Cardiac muscle cell (in vitro differentiated cells and primary cell): ENCODE measurements around the gene PCDH9. TPM values are rescaled to one million over a fixed set of nuclear protein-coding genes. Genes with fewer than 3 reads are reported as not detected.

Experiments
- DNase-seq, 2 donors: peaks; one replicate each; pipeline versions ENCODE4 v3.0.0 to v3.0.0-alpha.2; 2010 to 2017; ENCODE audit warnings: low read depth in 1 of 2, low spot score in 1 of 2
- H3K27ac ChIP-seq: fragments of 200-600 bp; sonication (generic); 2 replicates; pipeline ENCODE4 v1.5.1; 2016
- H3K27me3 ChIP-seq: fragments of 200-600 bp; sonication (generic); 2 replicates; pipeline ENCODE4 v1.6.0; 2016; ENCODE audit warnings: control low read depth
- H3K36me3 ChIP-seq: fragments of 200-600 bp; sonication (generic); 2 replicates; pipeline ENCODE4 v1.5.1; 2016; ENCODE audit warnings: control low read depth
- H3K4me1 ChIP-seq: fragments of 200-600 bp; sonication (generic); 2 replicates; pipeline ENCODE4 v1.8.1; 2017; ENCODE audit warnings: low read depth, mild to moderate bottlenecking, mixed run types
- H3K4me3 ChIP-seq: fragments of 200-600 bp; sonication (generic); 2 replicates; pipeline ENCODE4 v1.5.1; 2016; ENCODE audit warnings: mild to moderate bottlenecking
- H3K9me3 ChIP-seq: fragments of 200-600 bp; sonication (generic); 2 replicates; pipeline ENCODE4 v1.5.1; 2017; ENCODE audit warnings: low read depth, mild to moderate bottlenecking, control low read depth
- CTCF ChIP-seq: IDR thresholded peaks from 2 replicates; pipeline ENCODE4 v1.5.1; 2012; ENCODE audit warnings: low read depth, mild to moderate bottlenecking, low read length
- polyA plus RNA-seq: library from polyadenylated mRNA; unstranded; fragments of >200 nt; fragmentation: Nextera tagmentation; extraction: Ambion mirVana; gene quantifications from 2 replicates; pipeline ENCODE4 v1.2.1, GENCODE V29; 2016
- total RNA-seq: library from RNA; depleted of rRNA; stranded (reverse); fragments of >200 nt; gene quantifications from 2 replicates; pipeline ENCODE4 v1.2.3, GENCODE V29; 2016

Gene PCDH9
- total and polyA plus RNA-seq, 2 experiments from 2014 or later, result 1.6 to 2.3 TPM

DNA sequence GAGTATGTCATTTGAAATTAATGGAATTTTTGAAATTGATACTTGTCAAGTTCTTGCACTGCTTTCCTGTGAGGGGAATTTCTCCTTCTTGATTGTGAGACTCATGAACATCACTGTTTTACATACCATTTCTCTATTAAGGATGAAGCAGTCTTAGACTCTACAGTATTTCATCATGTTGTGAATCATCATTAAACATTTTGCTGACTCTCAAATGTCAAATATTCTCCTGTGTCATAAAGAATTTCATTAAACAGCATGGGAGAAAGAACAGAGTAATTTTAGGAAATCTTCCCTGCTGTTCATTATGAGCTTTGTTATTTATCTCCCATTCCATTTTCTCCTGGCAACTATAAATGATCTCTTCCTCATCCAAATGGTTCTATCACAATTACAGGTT lies 729.0 kb downstream of the PCDH9 start:
- no peak overlapping the region for H3K4me3 ChIP-seq
- H3K27me3 ChIP-seq, result no peaks in the 10 kb centered on the region
- no peaks in the 10 kb centered on the region for H3K9me3 ChIP-seq
- H3K4me1 ChIP-seq, result no peaks in the 10 kb centered on the region
- H3K27ac ChIP-seq, result no peak overlapping the region
- peak in 1 of 2 donors; percentile 60 for DNase-seq
- H3K36me3 ChIP-seq, result no peaks in the 10 kb centered on the region
- no peak for TF ChIP-seq CTCF

- DNase-seq, result peak in 1 of 2 donors; percentile 38
- no peaks in the 10 kb centered on the region for H3K27me3 ChIP-seq
- no peaks in the 10 kb centered on the region for H3K36me3 ChIP-seq
- H3K27ac ChIP-seq, result no peak overlapping the region
- peaks cover 28% of the 10 kb centered on the region for H3K4me1 ChIP-seq
- no peak overlapping the region for H3K4me3 ChIP-seq
- H3K9me3 ChIP-seq, result no peaks in the 10 kb centered on the region
- no peak for TF ChIP-seq CTCF
Measured at GRCh38 chr13:66492479-66492878, 737.7 kb downstream of the PCDH9 start.

DNA sequence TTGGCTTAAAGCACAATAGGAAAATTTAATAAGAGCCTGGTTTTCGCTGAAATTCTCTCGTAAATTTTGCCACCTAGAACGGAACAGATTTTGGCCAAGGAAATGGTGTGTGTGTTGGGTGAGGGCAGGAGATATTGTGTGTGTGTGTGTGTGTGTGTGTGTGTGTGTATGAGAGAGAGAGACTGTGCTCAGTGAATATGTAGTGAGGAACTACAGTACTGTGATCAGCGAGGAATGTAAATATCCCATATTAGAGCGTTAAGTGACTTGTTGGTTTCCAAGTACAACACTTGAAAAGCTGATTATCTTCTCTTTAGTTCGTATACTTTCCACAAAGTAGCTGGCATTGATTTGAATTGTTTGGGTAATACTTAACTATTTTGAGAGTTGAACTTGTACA lies 738.9 kb downstream of the PCDH9 start:
- peaks cover 28% of the 10 kb centered on the region for H3K4me1 ChIP-seq
- H3K27ac ChIP-seq, result no peak overlapping the region
- H3K27me3 ChIP-seq, result no peaks in the 10 kb centered on the region
- TF ChIP-seq CTCF, result no peak
- no peaks in the 10 kb centered on the region for H3K9me3 ChIP-seq
- peak in 1 of 2 donors; percentile 30 for DNase-seq
- no peak overlapping the region for H3K4me3 ChIP-seq
- no peaks in the 10 kb centered on the region for H3K36me3 ChIP-seq

GRCh38 chr13:66489586-66489985 lies 740.5 kb downstream of the PCDH9 start:
- no peak overlapping the region for H3K4me3 ChIP-seq
- H3K9me3 ChIP-seq, result no peaks in the 10 kb centered on the region
- H3K27ac ChIP-seq, result no peak overlapping the region
- H3K27me3 ChIP-seq, result no peaks in the 10 kb centered on the region
- peaks cover 28% of the 10 kb centered on the region for H3K4me1 ChIP-seq
- TF ChIP-seq CTCF, result no peak
- no peaks in the 10 kb centered on the region for H3K36me3 ChIP-seq
- DNase-seq, result no peak

DNA sequence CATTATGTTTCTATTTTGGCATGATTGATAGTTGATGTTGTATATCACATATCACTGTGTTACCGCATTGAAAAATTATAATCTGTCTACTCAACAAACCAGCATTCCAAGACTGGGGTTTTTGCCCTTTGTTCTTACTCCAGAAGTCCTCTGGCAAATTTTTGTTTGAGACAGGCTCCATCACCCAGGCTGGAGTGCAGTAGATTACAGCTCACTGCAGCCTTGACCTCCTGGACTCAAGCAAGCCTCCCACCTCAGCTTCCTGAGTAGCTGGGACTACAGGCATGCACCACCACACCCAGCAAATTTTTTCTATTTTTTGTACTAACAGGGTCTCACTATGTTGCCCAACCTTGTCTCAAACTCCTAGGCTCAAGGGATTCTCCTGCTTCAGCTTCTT lies 741.0 kb downstream of the PCDH9 start:
- no peak for DNase-seq
- Histone ChIP-seq H3K4me3 (no peak overlapping the region), H3K36me3 (no peaks in the 10 kb centered on the region), H3K27me3 (no peaks in the 10 kb centered on the region), H3K4me1 (peaks cover 28% of the 10 kb centered on the region), H3K9me3 (no peaks in the 10 kb centered on the region), H3K27ac (no peak overlapping the region)
- no peak for TF ChIP-seq CTCF

DNA sequence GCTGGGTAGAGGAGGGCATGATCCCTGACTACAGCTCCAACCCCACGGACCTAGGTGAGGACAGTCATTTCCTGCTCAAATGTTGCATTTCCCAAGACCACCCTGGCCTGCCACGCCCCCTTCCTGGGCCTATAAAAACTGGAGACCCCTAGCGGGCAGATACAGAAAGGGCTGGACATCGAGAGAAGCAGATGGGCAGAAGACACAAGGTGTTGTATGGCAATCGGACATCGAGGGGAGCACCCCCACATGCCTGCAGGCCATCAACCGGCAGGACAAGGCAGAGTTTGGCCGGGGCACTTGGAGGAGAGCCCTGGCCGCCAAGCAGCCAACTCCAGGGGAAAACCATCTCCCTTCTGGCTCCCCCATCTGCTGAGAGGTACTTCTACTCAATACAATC lies 746.4 kb downstream of the PCDH9 start:
- Histone ChIP-seq H3K4me1 (peaks cover 9% of the 10 kb centered on the region), H3K4me3 (no peak overlapping the region), H3K27ac (no peak overlapping the region), H3K36me3 (no peaks in the 10 kb centered on the region), H3K9me3 (no peaks in the 10 kb centered on the region), H3K27me3 (no peaks in the 10 kb centered on the region)
- no peak for TF ChIP-seq CTCF
- DNase-seq, result no peak
